Measurements from ENCODE around the gene RAPGEF2. TPM values are rescaled to one million over a fixed set of nuclear protein-coding genes. Genes with fewer than 3 reads are reported as not detected.
A peak's percentile ranks its signal among the peaks of the same experiment; 100 is the strongest.

RAPGEF2 gene
- total RNA-seq, 4 donors from 2014 or later = 14.1 to 30.5 (median 21.4) TPM

DNA sequence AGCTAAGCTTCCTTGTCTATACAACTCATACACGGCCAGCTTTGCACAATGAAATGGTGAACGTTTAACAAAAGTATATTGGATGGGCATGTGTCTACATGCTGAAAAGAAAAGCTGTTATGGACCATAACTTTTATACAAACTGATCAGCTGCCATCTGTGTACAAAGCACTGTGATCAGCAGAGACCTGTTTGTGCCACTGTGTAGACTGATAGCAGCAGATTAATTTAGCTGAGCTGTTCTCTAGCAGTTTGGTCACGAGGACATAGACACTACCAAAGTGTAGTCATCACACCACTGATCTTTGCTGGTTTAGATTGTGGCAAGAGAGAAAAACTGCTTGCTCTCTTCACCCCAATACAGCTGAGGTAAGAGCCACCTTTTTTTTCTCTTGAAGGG, 124.5 kb downstream of the RAPGEF2 start:
- no peaks in the 10 kb centered on the region for H3K27me3 ChIP-seq
- intact Hi-C loops (cut with DNase I) = no loop called here
- no peak for DNase-seq
- H3K36me3 ChIP-seq = no peaks in the 10 kb centered on the region
- peaks cover 3 to 36% (median 10%) of the 10 kb centered on the region in 3 donors for H3K4me1 ChIP-seq
- 30 to 46% methylated on average over 3 of the region's 3 CpGs for WGBS, 2 donors
- H3K9me3 ChIP-seq = no peaks in the 10 kb centered on the region
- peak overlapping the region in 3 of 4 donors; percentile 27 to 46 (median 29) for H3K4me3 ChIP-seq
- no peak for TF ChIP-seq POLR2A (IDR thresholded peaks at IDR 0.05)
- TF ChIP-seq, protein P1, sequence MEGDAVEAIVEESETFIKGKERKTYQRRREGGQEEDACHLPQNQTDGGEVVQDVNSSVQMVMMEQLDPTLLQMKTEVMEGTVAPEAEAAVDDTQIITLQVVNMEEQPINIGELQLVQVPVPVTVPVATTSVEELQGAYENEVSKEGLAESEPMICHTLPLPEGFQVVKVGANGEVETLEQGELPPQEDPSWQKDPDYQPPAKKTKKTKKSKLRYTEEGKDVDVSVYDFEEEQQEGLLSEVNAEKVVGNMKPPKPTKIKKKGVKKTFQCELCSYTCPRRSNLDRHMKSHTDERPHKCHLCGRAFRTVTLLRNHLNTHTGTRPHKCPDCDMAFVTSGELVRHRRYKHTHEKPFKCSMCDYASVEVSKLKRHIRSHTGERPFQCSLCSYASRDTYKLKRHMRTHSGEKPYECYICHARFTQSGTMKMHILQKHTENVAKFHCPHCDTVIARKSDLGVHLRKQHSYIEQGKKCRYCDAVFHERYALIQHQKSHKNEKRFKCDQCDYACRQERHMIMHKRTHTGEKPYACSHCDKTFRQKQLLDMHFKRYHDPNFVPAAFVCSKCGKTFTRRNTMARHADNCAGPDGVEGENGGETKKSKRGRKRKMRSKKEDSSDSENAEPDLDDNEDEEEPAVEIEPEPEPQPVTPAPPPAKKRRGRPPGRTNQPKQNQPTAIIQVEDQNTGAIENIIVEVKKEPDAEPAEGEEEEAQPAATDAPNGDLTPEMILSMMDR (IDR thresholded peaks at IDR 0.05) = no peak
- peak overlapping the region; percentile 47 to 79 (median 66) for H3K27ac ChIP-seq

DNA sequence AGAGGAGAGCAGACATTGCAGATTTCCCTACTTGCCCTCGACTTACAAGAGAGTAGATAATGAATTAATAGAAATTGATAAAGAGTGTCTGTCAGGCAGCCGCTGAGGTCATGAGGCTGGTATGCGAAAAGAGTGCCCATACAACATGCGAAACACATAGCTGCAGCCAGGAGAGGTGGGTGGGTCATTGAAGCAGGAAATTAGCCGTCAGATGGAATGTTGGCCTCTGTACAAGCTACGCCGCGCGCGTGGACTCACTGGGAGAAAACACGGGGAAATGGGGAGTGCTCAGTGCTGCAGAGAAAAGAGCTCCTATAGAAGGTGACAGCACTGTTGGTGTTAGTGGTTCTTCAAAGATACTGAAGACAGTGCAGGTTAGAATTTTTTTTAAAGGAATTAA, 125.1 kb downstream of the RAPGEF2 start:
- H3K27me3 ChIP-seq = no peaks in the 10 kb centered on the region
- H3K36me3 ChIP-seq = no peaks in the 10 kb centered on the region
- H3K27ac ChIP-seq = peak overlapping the region; percentile 47 to 79 (median 66)
- H3K4me3 ChIP-seq = peak overlapping the region in 3 of 4 donors; percentile 27 to 46 (median 29)
- no peaks in the 10 kb centered on the region for H3K9me3 ChIP-seq
- 16 to 30% methylated on average over 11 of the region's 11 CpGs for WGBS, 2 donors
- intact Hi-C loops (cut with DNase I) = no loop called here
- TF ChIP-seq POLR2A (IDR thresholded peaks at IDR 0.05) = no peak
- TF ChIP-seq, protein P1 (IDR thresholded peaks at IDR 0.05) = peak in 4 of 6 experiments; percentile 23 to 53 (median 34)
- peaks cover 3 to 36% (median 10%) of the 10 kb centered on the region in 3 donors for H3K4me1 ChIP-seq
- DNase-seq = no peak

DNA sequence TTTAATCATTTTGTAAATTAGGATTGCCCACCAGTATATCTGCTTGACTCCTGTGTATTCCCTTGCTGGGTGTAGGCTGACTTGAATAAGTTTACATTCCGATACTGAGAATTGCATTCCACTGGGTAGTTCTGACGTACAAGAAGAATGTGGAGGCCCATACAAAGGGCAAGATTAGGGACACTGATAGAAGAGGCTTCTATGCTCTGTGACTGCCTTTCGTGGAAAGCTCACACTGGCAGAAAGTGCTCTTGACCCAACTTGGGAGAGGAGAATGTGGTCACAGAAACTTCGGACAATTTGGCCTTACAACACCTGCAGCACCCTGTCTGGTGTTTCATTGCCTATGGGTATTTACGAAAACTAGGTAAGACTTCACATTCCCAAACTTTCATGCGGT, 126.3 kb downstream of the RAPGEF2 start:
- peaks cover 3 to 36% (median 10%) of the 10 kb centered on the region in 3 donors for H3K4me1 ChIP-seq
- no peak for DNase-seq
- no peaks in the 10 kb centered on the region for H3K27me3 ChIP-seq
- H3K36me3 ChIP-seq = no peaks in the 10 kb centered on the region
- peak overlapping the region in 3 of 4 donors; percentile 4 to 79 (median 79) for H3K27ac ChIP-seq
- 80 to 86% methylated on average over 6 of the region's 6 CpGs for WGBS, 2 donors
- no peaks in the 10 kb centered on the region for H3K9me3 ChIP-seq
- no peak overlapping the region for H3K4me3 ChIP-seq
- TF ChIP-seq, protein P1 (IDR thresholded peaks at IDR 0.05) = no peak
- no peak for TF ChIP-seq POLR2A (IDR thresholded peaks at IDR 0.05)
- intact Hi-C loops (cut with DNase I) = no loop called here

DNA sequence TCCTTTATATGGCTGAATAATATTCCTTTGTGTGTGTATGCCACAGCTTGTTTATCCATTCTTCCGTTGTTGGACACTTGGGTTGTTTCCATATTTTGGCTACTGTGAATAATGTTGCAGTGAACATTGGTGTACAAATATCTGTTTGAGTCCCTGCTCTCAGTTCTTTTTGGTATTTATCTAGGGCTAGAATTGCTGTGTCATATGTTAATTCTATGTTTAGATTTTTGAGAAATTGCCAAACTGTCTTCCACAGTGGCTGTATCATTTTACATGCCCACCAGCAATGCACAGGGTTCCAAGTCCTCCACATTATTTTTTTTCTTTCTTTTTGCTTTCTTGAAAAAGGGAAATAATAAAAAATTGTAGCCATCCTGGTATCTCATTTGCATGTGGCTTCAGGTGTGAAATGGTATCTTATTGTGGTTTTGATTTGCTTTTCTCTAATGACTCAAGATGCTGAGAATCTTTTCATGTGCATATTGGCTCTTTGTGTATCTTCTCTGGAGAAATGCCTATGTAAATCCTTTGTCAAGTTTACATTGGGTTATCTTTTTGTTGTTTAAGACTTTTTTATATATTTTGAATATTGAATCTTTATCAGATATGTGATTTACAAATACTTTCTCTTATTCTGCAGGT, 129.7 kb downstream of the RAPGEF2 start:
- intact Hi-C loops (cut with DNase I) = no loop called here
- WGBS, 2 donors = 69 to 82% methylated on average over 1 of the region's 1 CpG
- H3K27ac ChIP-seq = no peak overlapping the region
- no peaks in the 10 kb centered on the region for H3K36me3 ChIP-seq
- H3K27me3 ChIP-seq = no peaks in the 10 kb centered on the region
- H3K4me1 ChIP-seq = peaks cover 2 to 23% (median 5%) of the 10 kb centered on the region in 3 donors
- no peak for DNase-seq
- H3K4me3 ChIP-seq = no peak overlapping the region
- TF ChIP-seq POLR2A (IDR thresholded peaks at IDR 0.05) = no peak
- TF ChIP-seq, protein P1 (IDR thresholded peaks at IDR 0.05) = no peak
- H3K9me3 ChIP-seq = no peaks in the 10 kb centered on the region

DNA sequence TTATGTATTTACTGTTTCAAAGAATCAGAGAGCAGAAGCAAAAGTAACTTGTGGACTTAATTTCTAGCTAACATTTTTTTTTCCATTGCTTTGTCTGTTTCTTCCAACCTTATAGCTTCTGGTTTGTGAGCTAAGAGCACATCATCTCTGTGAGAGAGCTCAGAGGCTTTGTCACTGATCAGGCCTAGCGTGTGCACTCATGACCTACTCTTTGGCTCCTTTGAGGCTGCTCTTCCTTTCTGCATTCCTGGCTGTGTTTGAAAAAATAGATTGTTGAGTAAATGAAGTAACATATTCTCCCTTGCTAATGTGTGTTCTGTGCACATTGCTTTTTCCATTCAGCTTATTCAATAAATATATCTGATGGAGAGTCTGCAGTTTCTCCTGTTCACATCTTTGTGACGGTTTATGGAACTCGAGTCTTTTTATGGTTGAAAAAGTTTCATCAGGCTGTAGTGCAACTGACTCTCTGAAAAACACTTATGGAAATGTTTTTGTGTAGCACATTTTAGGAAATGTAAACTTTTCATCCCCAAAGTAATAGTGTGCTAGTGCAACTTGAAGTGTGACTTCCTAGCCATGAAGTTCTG, 133.0 kb downstream of the RAPGEF2 start:
- DNase-seq = no peak
- intact Hi-C loops (cut with DNase I) = no loop called here
- TF ChIP-seq, protein P1 (IDR thresholded peaks at IDR 0.05) = no peak
- TF ChIP-seq POLR2A (IDR thresholded peaks at IDR 0.05) = no peak
- no peak overlapping the region for H3K27ac ChIP-seq
- WGBS, 2 donors = 92 to 94% methylated on average over 3 of the region's 3 CpGs
- peaks cover 0 to 16% (median 0%) of the 10 kb centered on the region in 3 donors for H3K4me1 ChIP-seq
- no peak overlapping the region for H3K4me3 ChIP-seq
- no peaks in the 10 kb centered on the region for H3K36me3 ChIP-seq
- no peaks in the 10 kb centered on the region for H3K27me3 ChIP-seq
- no peaks in the 10 kb centered on the region for H3K9me3 ChIP-seq
